Ishikawa (cell line): ENCODE measurements around the gene CTNNB1.

Source experiments
- CREB1 ChIP-seq: IDR thresholded peaks from 2 replicates; pipeline ENCODE4 v1.6.1; 2012; ENCODE audit warnings: low read depth
- EP300 ChIP-seq: IDR thresholded peaks from 2 replicates; pipeline ENCODE4 v1.6.1; 2012; ENCODE audit warnings: borderline replicate concordance
- NFIC ChIP-seq: IDR thresholded peaks from 2 replicates; pipeline ENCODE4 v1.6.1; 2012
- TCF12 ChIP-seq: IDR thresholded peaks from 2 replicates; pipeline ENCODE4 v1.6.1; 2012; ENCODE audit warnings: low read depth

GRCh38 chr3:41164777-41165176 is 34.5 kb upstream of the CTNNB1 start:
- TF ChIP-seq EP300 (no peak), CREB1 (no peak), NFIC (no peak), TCF12 (no peak)
